SK-N-SH (cell line): ENCODE results near the gene PACC1. TPM values are rescaled to one million over a fixed set of nuclear protein-coding genes. Genes with fewer than 3 reads are reported as not detected.

Source experiments
- CTCF ChIA-PET: fragments of 300-600, 350-600 bp; formaldehyde crosslinking; extraction: SDS; loops from one replicate; lab custom pipeline; 2021; lab: Yijun Ruan, JAX
- POLR2A ChIA-PET: fragments of 350-600 bp; sonication (Branson Sonifier 250); formaldehyde crosslinking; extraction: SDS; loops from one replicate; lab custom pipeline; 2020; ENCODE audit warnings: antibody characterized with exemption, inconsistent platforms; lab: Yijun Ruan, JAX
- DNase-seq: peaks from one replicate; pipeline ENCODE4 v3.0.0; 2012
- H2AFZ ChIP-seq: fragments of 200-600 bp; sonication (generic); 2 replicates; pipeline ENCODE4 v1.8.1; 2016; ENCODE audit warnings: antibody characterized with exemption, mild to moderate bottlenecking, low read depth
- H3F3A ChIP-seq: fragments of 200-600 bp; sonication (generic); replicated peaks from 2 replicates; pipeline ENCODE3; 2016; ENCODE audit warnings: antibody characterized with exemption, mild to moderate bottlenecking; ENCODE audit not compliant: insufficient read depth
- H3K27ac ChIP-seq, 2 experiments: fragments of 200-500 bp in 1 of 2; fragments of 200-600 bp in 1 of 2; sonication (Bioruptor generic) in 1 of 2; sonication (generic), shearing (Covaris generic) in 1 of 2; 2 replicates each; pipeline versions ENCODE4 v1.5.1 to v1.6.1; 2014 to 2016; ENCODE audit warnings: low read depth in 2 of 2, inconsistent platforms in 1 of 2, low read length in 1 of 2, mild to moderate bottlenecking in 1 of 2, mixed read lengths in 1 of 2
- H3K27me3 ChIP-seq: fragments of 200-600 bp; sonication (generic), shearing (Covaris generic); 2 replicates; pipeline ENCODE4 v1.6.1; 2016; ENCODE audit warnings: mixed run types; ENCODE audit not compliant: insufficient read depth
- H3K36me3 ChIP-seq, 2 experiments: fragments of 200-500 bp in 1 of 2; fragments of 200-600 bp in 1 of 2; sonication (Bioruptor generic) in 1 of 2; sonication (generic) in 1 of 2; replicated peaks in 1 of 2; 2 replicates each; pipeline versions ENCODE3 to v1.5.1; 2014 to 2016; ENCODE audit warnings: low read length in 1 of 2, mild to moderate bottlenecking in 1 of 2; ENCODE audit not compliant: insufficient read depth in 2 of 2, control insufficient read depth in 1 of 2
- H3K4me1 ChIP-seq, 2 experiments: fragments of 200-500 bp in 1 of 2; fragments of 200-600 bp in 1 of 2; sonication (Bioruptor generic) in 1 of 2; sonication (generic), shearing (Covaris generic) in 1 of 2; 2 replicates each; pipeline versions ENCODE4 v1.5.1 to v1.6.1; 2014 to 2016; ENCODE audit warnings: low read depth in 1 of 2, low read length in 1 of 2, mixed run types in 1 of 2; ENCODE audit not compliant: insufficient read depth in 2 of 2, control insufficient read depth in 1 of 2
- H3K4me2 ChIP-seq: fragments of 200-600 bp; sonication (generic), shearing (Covaris generic); 2 replicates; pipeline ENCODE4 v1.6.1; 2017; ENCODE audit warnings: mixed run types
- H3K4me3 ChIP-seq, 2 experiments: fragments of 200-500 bp in 1 of 2; fragments of 200-600 bp in 1 of 2; sonication (Bioruptor generic) in 1 of 2; sonication (generic), shearing (Covaris generic) in 1 of 2; 2 replicates each; pipeline versions ENCODE4 v1.5.1 to v1.8.1; 2014 to 2016; ENCODE audit warnings: low read depth in 2 of 2, inconsistent platforms in 1 of 2, low read length in 1 of 2, mild to moderate bottlenecking in 1 of 2, mixed read lengths in 1 of 2, moderate library complexity in 1 of 2
- H3K79me2 ChIP-seq: fragments of 200-600 bp; sonication (generic); 2 replicates; pipeline ENCODE4 v1.8.1; 2017; ENCODE audit warnings: mild to moderate bottlenecking; ENCODE audit not compliant: insufficient read depth
- H3K9ac ChIP-seq: fragments of 200-600 bp; sonication (generic); 2 replicates; pipeline ENCODE4 v1.6.1; 2017; ENCODE audit warnings: mixed run types
- H3K9me2 ChIP-seq: fragments of 200-600 bp; sonication (generic); 2 replicates; pipeline ENCODE4 v1.6.1; 2017; ENCODE audit warnings: mixed run types
- H3K9me3 ChIP-seq: fragments of 200-600 bp; sonication (generic); 2 replicates; pipeline ENCODE4 v1.6.1; 2017; ENCODE audit warnings: mixed run types, mild to moderate bottlenecking, moderate library complexity
- H4K20me1 ChIP-seq: fragments of 200-600 bp; sonication (generic); 2 replicates; pipeline ENCODE4 v1.6.1; 2017; ENCODE audit warnings: mild to moderate bottlenecking, mixed run types; ENCODE audit not compliant: insufficient read depth
- CTCF ChIP-seq: fragments of 200-600 bp; sonication (generic); IDR thresholded peaks from 2 replicates; pipeline ENCODE4 v1.6.1; 2017; ENCODE audit warnings: antibody characterized with exemption, mild to moderate bottlenecking, moderate library complexity
- EZH2phosphoT487 ChIP-seq: fragments of 200-600 bp; sonication (generic); IDR thresholded peaks from 2 replicates; pipeline ENCODE4 v1.6.1; 2017; ENCODE audit warnings: low read depth, mixed run types, mild to moderate bottlenecking, antibody characterized with exemption, moderate library complexity, borderline replicate concordance
- FOSL2 ChIP-seq: IDR thresholded peaks from 2 replicates; pipeline ENCODE4 v1.4.0; 2012; ENCODE audit warnings: low read depth, mild to moderate bottlenecking, moderate library complexity, borderline replicate concordance
- GABPA ChIP-seq: IDR thresholded peaks from 2 replicates; pipeline ENCODE4 v1.4.0; 2012; ENCODE audit warnings: low read depth, mild to moderate bottlenecking
- GATA2 ChIP-seq: sonication (generic); formaldehyde crosslinking; IDR thresholded peaks from 2 replicates; pipeline ENCODE4 v1.5.0; 2020; ENCODE audit warnings: mild to moderate bottlenecking, missing genetic modification reagents
- MAX ChIP-seq: IDR thresholded peaks from 2 replicates; pipeline ENCODE4 v1.4.0; 2012; ENCODE audit warnings: low read depth
- MXI1 ChIP-seq: IDR thresholded peaks from 2 replicates; pipeline ENCODE4 v1.6.1; 2012; ENCODE audit warnings: mild to moderate bottlenecking, low read depth, low read length, improper control_type of control experiment
- NRF1 ChIP-seq: IDR thresholded peaks from 2 replicates; pipeline ENCODE4 v1.6.1; 2012; ENCODE audit warnings: low read depth, mild to moderate bottlenecking, low read length
- PBX3 ChIP-seq: IDR thresholded peaks from 2 replicates; pipeline ENCODE4; 2012
- RAD21 ChIP-seq: IDR thresholded peaks from 2 replicates; pipeline ENCODE4 v1.6.1; 2012; ENCODE audit warnings: mild to moderate bottlenecking, low read length
- RCOR1 ChIP-seq: fragments of 150-350 bp; IDR thresholded peaks from 2 replicates; pipeline ENCODE4 v1.6.1; 2017; ENCODE audit warnings: antibody characterized with exemption, low read length
- SIN3A ChIP-seq: IDR thresholded peaks from 2 replicates; pipeline ENCODE4 v1.6.1; 2012; ENCODE audit warnings: low read depth, mild to moderate bottlenecking, low read length, moderate library complexity, borderline replicate concordance
- TAF1 ChIP-seq: IDR thresholded peaks from 2 replicates; pipeline ENCODE4 v1.6.1; 2012; ENCODE audit warnings: low read depth, mild to moderate bottlenecking, low read length, moderate library complexity, borderline replicate concordance
- TEAD4 ChIP-seq: IDR thresholded peaks from 2 replicates; pipeline ENCODE4 v1.4.0; 2012; ENCODE audit warnings: mild to moderate bottlenecking, borderline replicate concordance; ENCODE audit not compliant: insufficient read depth
- USF2 ChIP-seq: fragments of 150-350 bp; IDR thresholded peaks from 2 replicates; pipeline ENCODE4 v1.6.1; 2017; ENCODE audit warnings: antibody characterized with exemption, low read length, low read depth, borderline replicate concordance
- ZBTB33 ChIP-seq: IDR thresholded peaks from 2 replicates; pipeline ENCODE4 v1.4.0; 2012; ENCODE audit warnings: low read depth, borderline replicate concordance
- WGBS: methylation state at CpG from one replicate; pipeline ENCODE4 v1.1.6; 2017; ENCODE audit warnings: low lambda C conversion rate; 5-methylcytosine and 5-hydroxymethylcytosine counted together
- polyA plus RNA-seq, 3 experiments: library from polyadenylated mRNA; depleted of rRNA; stranded (reverse); fragments of >200 nt; gene quantifications; 2 replicates each; pipeline ENCODE4 v1.2.3, GENCODE V29; 2012

The PACC1 gene
- polyA plus RNA-seq, 1 of the 3 experiments (the other 2 are of a cell fraction), result 23.1 TPM

GRCh38 chr1:212377644-212378043, 37.0 kb downstream of the PACC1 start (continued):
- TF ChIP-seq TEAD4 (no peak), MXI1 (no peak)
- TF ChIP-seq, all 33 proteins: peak for 0

- no peak overlapping the region for H3K4me3 ChIP-seq
- POLR2A ChIA-PET, result no interaction called here
- no peak for TF ChIP-seq TAF1
- no peak for TF ChIP-seq NRF1
- TF ChIP-seq USF2, result no peak
- TF ChIP-seq FOSL2, result no peak
- TF ChIP-seq GATA2 (CRISPR knock-in tag), result no peak
- TF ChIP-seq RAD21, result no peak
- TF ChIP-seq EZH2phosphoT487, result no peak
- no peak for TF ChIP-seq PBX3
- TF ChIP-seq RCOR1, result no peak
- no peak for TF ChIP-seq TEAD4
- no peak for TF ChIP-seq SIN3A
- no peak for TF ChIP-seq ZBTB33
- TF ChIP-seq CTCF, result no peak
- TF ChIP-seq GABPA, result no peak
- TF ChIP-seq MAX, result no peak
- TF ChIP-seq, all 33 proteins: peak for 0
- Histone ChIP-seq H3K9me3 (peaks cover 5% of the 10 kb centered on the region; the same call in 1 of the 2 replicates), H3K4me2 (no peak overlapping the region), H3F3A (no peaks in the 10 kb centered on the region), H3K4me1 (no peaks in the 10 kb centered on the region), H3K36me3 (peaks cover 39 to 45% of the 10 kb centered on the region in 2 experiments), H3K79me2 (no peaks in the 10 kb centered on the region), H3K27ac (no peak overlapping the region), H3K9ac (no peak overlapping the region), H3K9me2 (no peaks in the 10 kb centered on the region), H2AFZ (no peak overlapping the region), H3K27me3 (no peaks in the 10 kb centered on the region), H4K20me1 (no peaks in the 10 kb centered on the region)
- no peak for DNase-seq
- CTCF ChIA-PET, result interaction anchor here (1.1 to 1.6 kb wide), 3 partner anchors 8 to 306 kb away, joined by 4 to 7 read pairs (median 5); no protein-coding TSS in a partner anchor
- WGBS, result 88% methylated on average over 5 of the region's 5 CpGs
These were observed 38.7 kb downstream of the PACC1 start for GRCh38 chr1:212375986-212376385.
